B cell (primary cell): ENCODE data around the gene WEE2. TPM values are rescaled to one million over a fixed set of nuclear protein-coding genes. Genes with fewer than 3 reads are reported as not detected.

Source experiments
- ATAC-seq: fragments of 200-7000 bp; cut with Tn5 transposase; one replicate; pipeline ENCODE4 v1.10.0; 2021; ENCODE audit warnings: low read depth, mild to moderate bottlenecking, moderate number of reproducible peaks, moderate library complexity
- CTCF ChIA-PET: fragments of 350-600 bp; sonication (Branson Sonifier 250); formaldehyde crosslinking; loops from one replicate; lab custom pipeline; 2021; ENCODE audit warnings: antibody characterized with exemption, inconsistent platforms; lab: Charles Lee
- POLR2A ChIA-PET: fragments of 350-600 bp; sonication (Branson Sonifier 250); formaldehyde crosslinking; loops from one replicate; lab custom pipeline; 2021; ENCODE audit warnings: antibody characterized with exemption; lab: Charles Lee
- DNase-seq: peaks from one replicate; pipeline ENCODE4 v3.0.0; 2013
- H2AFZ ChIP-seq: 2 replicates; pipeline ENCODE4 v1.6.1; 2012; ENCODE audit warnings: mild to moderate bottlenecking, low read depth, low read length; ENCODE audit not compliant: insufficient read depth, poor library complexity, severe bottlenecking
- H3K27ac ChIP-seq, 2 donors: 1 replicate in 1 of 2; 2 replicates in 1 of 2; pipeline ENCODE4 v1.5.1; 2012 to 2013; ENCODE audit warnings: low read length in 2 of 2, mild to moderate bottlenecking in 2 of 2, moderate library complexity in 1 of 2
- H3K27me3 ChIP-seq, 4 experiments: fragments of 200-600 bp in 1 of 4; sonication (generic) in 1 of 4; replicated peaks in 1 of 4; 1 replicate in 2 of 4; 2 replicates in 2 of 4; pipeline versions ENCODE4 v1.6.1 to v1.7.0; 2013 to 2016; ENCODE audit warnings: low read length in 3 of 4, mild to moderate bottlenecking in 2 of 4, mixed read lengths in 1 of 4, moderate library complexity in 1 of 4; ENCODE audit not compliant: insufficient read depth in 4 of 4, control insufficient read depth in 3 of 4; ENCODE audit errors: control extremely low read depth in 1 of 4
- H3K36me3 ChIP-seq, 2 experiments: replicated peaks in 1 of 2; 1 replicate in 1 of 2; 2 replicates in 1 of 2; pipeline versions ENCODE4 v1.6.1 to v1.7.1; 2013; ENCODE audit warnings: low read length in 1 of 2; ENCODE audit not compliant: insufficient read depth in 2 of 2, control insufficient read depth in 1 of 2; ENCODE audit errors: control extremely low read depth in 1 of 2, extremely low read depth in 1 of 2
- H3K4me1 ChIP-seq, 2 donors: fragments of 200-600 bp in 1 of 2; sonication (generic) in 1 of 2; 1 replicate in 1 of 2; 2 replicates in 1 of 2; pipeline versions ENCODE4 v1.5.1 to v1.6.1; 2013 to 2017; ENCODE audit warnings: low read length in 2 of 2; ENCODE audit not compliant: control insufficient read depth in 2 of 2, insufficient read depth in 2 of 2
- H3K4me2 ChIP-seq: replicated peaks from 2 replicates; pipeline ENCODE3; 2012; ENCODE audit warnings: mild to moderate bottlenecking, low read depth, low read length; ENCODE audit not compliant: poor library complexity, severe bottlenecking
- H3K4me3 ChIP-seq, 5 experiments: fragments of 200-600 bp in 1 of 5; sonication (generic) in 1 of 5; 1 replicate in 3 of 5; 2 replicates in 2 of 5; pipeline versions ENCODE4 v1.5.1 to v1.7.0; 2011 to 2016; ENCODE audit warnings: low read length in 4 of 5, mild to moderate bottlenecking in 4 of 5, low read depth in 2 of 5, control low read depth in 1 of 5, moderate library complexity in 1 of 5; ENCODE audit not compliant: insufficient read depth in 1 of 5; ENCODE audit errors: control extremely low read depth in 1 of 5, extremely low read depth in 1 of 5
- H3K79me2 ChIP-seq: fragments of 200-600 bp; sonication (generic); one replicate; pipeline ENCODE4 v1.6.0; 2016; ENCODE audit warnings: low read length; ENCODE audit not compliant: control insufficient read depth, insufficient read depth
- H3K9ac ChIP-seq: fragments of 200-600 bp; sonication (generic); 2 replicates; pipeline ENCODE4 v1.6.1; 2017; ENCODE audit warnings: mild to moderate bottlenecking, low read length, moderate library complexity
- H3K9me3 ChIP-seq, 3 donors: one replicate each; pipeline versions ENCODE4 v1.6.1 to v1.7.1; 2013; ENCODE audit warnings: low read length in 2 of 3; ENCODE audit not compliant: control insufficient read depth in 2 of 3, insufficient read depth in 1 of 3; ENCODE audit errors: control extremely low read depth in 1 of 3
- H4K20me1 ChIP-seq: 2 replicates; pipeline ENCODE4 v1.6.0; 2012; ENCODE audit warnings: mild to moderate bottlenecking, low read length; ENCODE audit not compliant: insufficient read depth, control insufficient read depth, poor library complexity, severe bottlenecking
- H3K27ac Mint-ChIP-seq: one replicate; pipeline ENCODE4 v1.8.0; 2021; ENCODE audit warnings: mixed read lengths
- H3K27me3 Mint-ChIP-seq: one replicate; pipeline ENCODE4 v1.8.0; 2021; ENCODE audit warnings: mixed read lengths
- H3K4me1 Mint-ChIP-seq: one replicate; pipeline ENCODE4 v1.8.0; 2021; ENCODE audit warnings: mixed read lengths
- H3K4me3 Mint-ChIP-seq: one replicate; pipeline ENCODE4 v1.8.0; 2021; ENCODE audit warnings: mixed read lengths
- H3K9me3 Mint-ChIP-seq: one replicate; pipeline ENCODE4 v1.8.0; 2022; ENCODE audit warnings: mixed read lengths; ENCODE audit not compliant: insufficient read depth
- EZH2 ChIP-seq: IDR thresholded peaks from 2 replicates; pipeline ENCODE4 v1.6.1; 2012; ENCODE audit warnings: borderline replicate concordance, low read depth, mild to moderate bottlenecking, moderate library complexity, low read length; ENCODE audit not compliant: insufficient read depth, poor library complexity, severe bottlenecking
- WGBS: methylation state at CpG from one replicate; pipeline ENCODE4 v1.1.5; 2013; ENCODE audit warnings: missing lambda C conversion rate; ENCODE audit not compliant: insufficient coverage; 5-methylcytosine and 5-hydroxymethylcytosine counted together
- intact Hi-C: fragments of 100-400 bp; cut with micrococcal nuclease; formaldehyde crosslinking; loops from one replicate; pipeline ENCODE4 v1.10.0; 2022
- polyA plus RNA-seq: library from polyadenylated mRNA; depleted of rRNA; stranded (reverse); fragments of >200 nt; gene quantifications from 2 replicates; pipeline ENCODE4 v1.2.3, GENCODE V29; 2012
- small RNA-seq: library from RNA; depleted of rRNA; stranded (forward); fragments of <200 nt; gene quantifications from one replicate; pipeline ENCODE3, GENCODE V24; 2012; ENCODE audit warnings: low replicate concordance, low read depth; ENCODE audit not compliant: insufficient read length
- total RNA-seq, 2 donors: library from RNA; stranded (reverse); fragments of 120-200 nt in 1 of 2; gene quantifications; 1 replicate in 1 of 2; 2 replicates in 1 of 2; pipeline versions ENCODE4 v1.2.3 to v1.2.4, GENCODE V29; 2013 to 2022
- TF ChIP-seq, protein P1 (sequence below): fragments of 200-600 bp; IDR thresholded peaks from one replicate; pipeline ENCODE4 v1.8.0; 2022; ENCODE audit warnings: antibody characterized with exemption, mild to moderate bottlenecking

Gene WEE2
- total and polyA plus RNA-seq, 2 donors (not counting 1 experiment from before 2014, with no cell fraction given): not detected

DNA sequence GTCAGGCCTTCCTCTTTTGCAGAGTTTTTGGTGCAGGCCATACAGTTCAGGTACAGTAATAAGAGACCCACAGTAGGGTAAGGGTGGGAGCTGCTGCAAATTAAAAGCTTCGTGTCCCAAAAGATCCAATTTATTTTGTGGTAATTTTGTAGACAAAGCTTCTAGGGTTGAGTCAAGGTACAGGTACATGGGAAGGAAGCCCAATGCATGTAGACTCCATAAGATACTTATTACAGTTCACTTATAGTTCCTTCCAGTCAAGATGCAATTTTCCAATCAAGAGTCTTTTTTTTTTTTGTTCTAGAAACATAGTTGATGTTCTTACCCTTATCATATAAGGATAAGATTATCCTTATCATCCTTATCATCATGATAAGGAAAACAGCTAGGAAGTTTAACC lies 68.2 kb downstream of the WEE2 start, which contains the start of gene TAS2R4:
TSS of gene TAS2R4 (plus strand) at position 301 of the 400 bp plus-strand sequence. CDS start 1,815 bp downstream, outside the sequence.
- Histone ChIP-seq H3K4me2 (no peak within 1 kb of the TSS), H4K20me1 (no peaks in the 10 kb centered on the region), H3K9me3 (peaks cover 0 to 7% (median 0%) of the 10 kb centered on the region in 3 donors), H3K9ac (no peak within 1 kb of the TSS), H2AFZ (no peak within 1 kb of the TSS), H3K36me3 (peaks cover 0 to 23% of the 10 kb centered on the region in 2 experiments), H3K27me3 (no peaks in the 10 kb centered on the region), H3K79me2 (no peaks in the 10 kb centered on the region), H3K27ac (no peak within 1 kb of the TSS), H3K4me3 (no peak within 1 kb of the TSS), H3K4me1 (no peaks in the 10 kb centered on the region)
- Mint-ChIP-seq H3K9me3 (no peaks in the 10 kb centered on the region), H3K4me3 (no peak within 1 kb of the TSS), H3K4me1 (no peaks in the 10 kb centered on the region), H3K27ac (no peak within 1 kb of the TSS), H3K27me3 (no peaks in the 10 kb centered on the region)
- intact Hi-C loops: loop anchor here (5.0 kb wide), 1 partner anchor 654 kb away; no protein-coding TSS in a partner anchor
- TF ChIP-seq, protein P1, sequence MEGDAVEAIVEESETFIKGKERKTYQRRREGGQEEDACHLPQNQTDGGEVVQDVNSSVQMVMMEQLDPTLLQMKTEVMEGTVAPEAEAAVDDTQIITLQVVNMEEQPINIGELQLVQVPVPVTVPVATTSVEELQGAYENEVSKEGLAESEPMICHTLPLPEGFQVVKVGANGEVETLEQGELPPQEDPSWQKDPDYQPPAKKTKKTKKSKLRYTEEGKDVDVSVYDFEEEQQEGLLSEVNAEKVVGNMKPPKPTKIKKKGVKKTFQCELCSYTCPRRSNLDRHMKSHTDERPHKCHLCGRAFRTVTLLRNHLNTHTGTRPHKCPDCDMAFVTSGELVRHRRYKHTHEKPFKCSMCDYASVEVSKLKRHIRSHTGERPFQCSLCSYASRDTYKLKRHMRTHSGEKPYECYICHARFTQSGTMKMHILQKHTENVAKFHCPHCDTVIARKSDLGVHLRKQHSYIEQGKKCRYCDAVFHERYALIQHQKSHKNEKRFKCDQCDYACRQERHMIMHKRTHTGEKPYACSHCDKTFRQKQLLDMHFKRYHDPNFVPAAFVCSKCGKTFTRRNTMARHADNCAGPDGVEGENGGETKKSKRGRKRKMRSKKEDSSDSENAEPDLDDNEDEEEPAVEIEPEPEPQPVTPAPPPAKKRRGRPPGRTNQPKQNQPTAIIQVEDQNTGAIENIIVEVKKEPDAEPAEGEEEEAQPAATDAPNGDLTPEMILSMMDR: no peak
- TF ChIP-seq EZH2: no peak
- POLR2A ChIA-PET: no interaction called here
- CTCF ChIA-PET: interaction anchor here (0.7 to 1.9 kb wide), 2 partner anchors 10 to 13 kb away, joined by 3 to 11 read pairs; no protein-coding TSS in a partner anchor
- no peak for DNase-seq
- no peak for ATAC-seq
- WGBS: no CpG with 5 or more reads among the region's 1 CpG

Small RNAs within 50 kb of the gene (small RNA-seq; reads per million reads assigned to genes)
- gene RNU1-82P: not detected

Other genes with a start within 250 kb of the WEE2 start
- gene AGK, start 156.9 kb upstream of the WEE2 start, total RNA-seq: 26.1 and 30.2 TPM in 2 replicates
- gene AGK, start 156.9 kb upstream of the WEE2 start, polyA plus RNA-seq: 11.9 and 12.8 TPM in 2 replicates
- gene DENND11, start 6.2 kb upstream of the WEE2 start, total RNA-seq: 79.5 and 85.9 TPM in 2 replicates
- 26.4 and 27.8 TPM in 2 replicates for gene DENND11, start 6.2 kb upstream of the WEE2 start, polyA plus RNA-seq
- gene SSBP1, start 30.0 kb downstream of the WEE2 start, total RNA-seq: 89.1 and 93.6 TPM in 2 replicates
- gene SSBP1, start 30.0 kb downstream of the WEE2 start, polyA plus RNA-seq: 37.2 and 60.3 TPM in 2 replicates
- gene TAS2R3, start 55.7 kb downstream of the WEE2 start, total RNA-seq: 8.6 and 9.5 TPM in 2 replicates
- gene TAS2R3, start 55.7 kb downstream of the WEE2 start, polyA plus RNA-seq: not detected in 2 replicates
- gene TAS2R4, start 68.3 kb downstream of the WEE2 start, total RNA-seq: 5.4 and 6.7 TPM in 2 replicates
- 0.22 and 0.39 TPM in 2 replicates for gene TAS2R4, start 68.3 kb downstream of the WEE2 start, polyA plus RNA-seq
- gene TAS2R5, start 81.9 kb downstream of the WEE2 start, total RNA-seq: 3.6 and 6.5 TPM in 2 replicates
- 1.3 and 2.6 TPM in 2 replicates for gene TAS2R5, start 81.9 kb downstream of the WEE2 start, polyA plus RNA-seq
- not detected in 2 replicates for gene PRSS37, start 133.1 kb downstream of the WEE2 start, total RNA-seq
- not detected in 2 replicates for gene PRSS37, start 133.1 kb downstream of the WEE2 start, polyA plus RNA-seq
- not detected in 2 replicates for gene OR9A4, start 208.0 kb downstream of the WEE2 start, total RNA-seq
- not detected in 2 replicates for gene OR9A4, start 208.0 kb downstream of the WEE2 start, polyA plus RNA-seq
- 0.24 and 0.47 TPM in 2 replicates for gene CLEC5A, start 238.6 kb downstream of the WEE2 start, total RNA-seq
- gene CLEC5A, start 238.6 kb downstream of the WEE2 start, polyA plus RNA-seq: 0.03 and 0.06 TPM in 2 replicates